Measurements from ENCODE around the gene TMX2.
"Not testable (repeated sequence)": the region's sequence is repeated elsewhere in the genome, so short reads cannot be mapped to it uniquely, and the experiment has no call there.

Gene TMX2, protein sequence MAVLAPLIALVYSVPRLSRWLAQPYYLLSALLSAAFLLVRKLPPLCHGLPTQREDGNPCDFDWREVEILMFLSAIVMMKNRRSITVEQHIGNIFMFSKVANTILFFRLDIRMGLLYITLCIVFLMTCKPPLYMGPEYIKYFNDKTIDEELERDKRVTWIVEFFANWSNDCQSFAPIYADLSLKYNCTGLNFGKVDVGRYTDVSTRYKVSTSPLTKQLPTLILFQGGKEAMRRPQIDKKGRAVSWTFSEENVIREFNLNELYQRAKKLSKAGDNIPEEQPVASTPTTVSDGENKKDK

DNA sequence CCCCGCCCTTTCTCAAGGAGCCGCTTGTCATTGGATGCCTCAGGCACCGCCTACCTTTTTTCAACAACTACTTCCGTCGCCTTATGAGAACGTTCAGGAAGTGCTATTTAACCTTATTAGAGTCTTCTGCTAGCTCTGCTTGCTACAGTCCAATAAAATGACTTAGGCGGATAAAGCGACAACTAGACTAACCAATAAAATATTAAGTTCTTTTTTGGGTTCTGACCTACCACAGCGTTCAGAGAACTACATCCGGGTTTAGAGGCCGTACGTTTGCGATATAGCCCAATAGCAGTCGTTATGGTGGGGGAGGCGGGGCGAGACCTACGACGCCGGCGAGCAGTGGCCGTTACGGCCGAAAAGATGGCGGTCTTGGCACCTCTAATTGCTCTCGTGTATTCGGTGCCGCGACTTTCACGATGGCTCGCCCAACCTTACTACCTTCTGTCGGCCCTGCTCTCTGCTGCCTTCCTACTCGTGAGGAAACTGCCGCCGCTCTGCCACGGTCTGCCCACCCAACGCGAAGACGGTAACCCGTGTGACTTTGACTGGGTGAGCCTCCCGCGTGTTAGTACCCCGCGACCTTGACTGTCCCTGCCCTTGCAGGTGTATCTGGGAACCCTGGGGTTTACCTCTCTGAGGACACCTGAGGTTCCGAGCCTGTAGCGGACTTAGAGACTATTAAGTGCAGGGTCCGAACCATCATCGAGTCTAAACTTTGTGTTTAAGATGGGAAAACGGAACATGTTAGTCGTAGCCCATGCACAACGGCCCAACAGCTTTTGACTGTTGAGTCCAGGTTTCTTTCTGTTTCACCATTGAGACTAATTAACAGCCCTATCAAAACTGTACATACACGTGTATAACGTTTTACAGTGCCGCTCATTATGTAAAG, at the start of gene TMX2:
TSS of gene TMX2 (plus strand) at position 338 of the 895 bp plus-strand sequence. CDS start at position 364, 26 bp downstream.
- peak; percentile 100 for DNase-seq

GRCh38 chr11:57662893-57663292, 49.5 kb upstream of the TMX2 start:
- peak; percentile 21 for DNase-seq

DNA sequence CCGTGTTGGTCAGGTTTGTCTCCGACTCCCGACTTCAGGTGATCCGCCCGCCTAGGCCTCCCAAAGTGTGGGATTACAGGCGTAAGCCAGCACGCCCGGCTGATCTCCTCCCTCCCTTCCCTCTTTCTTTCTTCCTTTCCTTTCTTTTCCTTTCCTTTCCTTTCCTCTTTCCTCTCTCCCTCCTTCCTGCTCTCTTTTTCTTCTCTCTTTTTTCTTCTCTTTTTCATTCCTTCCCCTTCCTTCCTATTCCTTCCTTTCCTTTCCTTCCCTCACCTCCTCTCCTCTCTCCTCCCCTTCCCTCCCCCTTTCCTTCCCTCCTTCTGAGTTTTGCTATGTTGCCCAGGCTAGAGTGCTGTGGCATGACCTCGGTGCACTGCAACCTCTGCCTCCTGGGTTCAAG, 48.4 kb upstream of the TMX2 start:
- no peak for DNase-seq

GRCh38 chr11:57667117-57667735, 45.2 kb upstream of the TMX2 start:
- DNase-seq, result peak; percentile 97

- DNase-seq, result peak; percentile 98
Measured at GRCh38 chr11:57667736-57668433, 44.5 kb upstream of the TMX2 start, which contains the start of gene ZDHHC5. Gene ZDHHC5, plus strand, starts transcription at chr11:57668114. Its CDS starts 4,977 bp downstream, at chr11:57673091.

GRCh38 chr11:57668434-57668782, 44.0 kb upstream of the TMX2 start:
- no peak for DNase-seq

DNA sequence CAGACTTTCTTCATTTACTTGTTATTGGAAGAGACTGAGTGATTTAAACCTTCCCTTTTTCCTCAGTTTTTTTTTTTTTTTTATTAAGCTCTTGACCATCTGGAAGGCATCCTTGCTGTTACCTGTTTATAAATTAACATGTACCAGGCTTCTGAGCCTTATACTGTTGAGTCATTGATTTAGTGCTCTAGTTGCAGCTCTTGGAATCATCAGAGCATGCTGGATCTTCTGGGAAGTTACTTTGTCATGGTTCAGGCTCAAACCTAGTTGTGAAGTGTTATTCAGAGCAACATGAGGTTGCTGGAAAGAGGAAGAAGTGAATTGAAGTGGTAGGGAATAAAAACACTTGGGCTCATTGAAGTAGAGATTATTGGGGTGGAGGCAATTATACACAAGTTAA, 38.1 kb upstream of the TMX2 start:
- DNase-seq, result peak; percentile 9

DNA sequence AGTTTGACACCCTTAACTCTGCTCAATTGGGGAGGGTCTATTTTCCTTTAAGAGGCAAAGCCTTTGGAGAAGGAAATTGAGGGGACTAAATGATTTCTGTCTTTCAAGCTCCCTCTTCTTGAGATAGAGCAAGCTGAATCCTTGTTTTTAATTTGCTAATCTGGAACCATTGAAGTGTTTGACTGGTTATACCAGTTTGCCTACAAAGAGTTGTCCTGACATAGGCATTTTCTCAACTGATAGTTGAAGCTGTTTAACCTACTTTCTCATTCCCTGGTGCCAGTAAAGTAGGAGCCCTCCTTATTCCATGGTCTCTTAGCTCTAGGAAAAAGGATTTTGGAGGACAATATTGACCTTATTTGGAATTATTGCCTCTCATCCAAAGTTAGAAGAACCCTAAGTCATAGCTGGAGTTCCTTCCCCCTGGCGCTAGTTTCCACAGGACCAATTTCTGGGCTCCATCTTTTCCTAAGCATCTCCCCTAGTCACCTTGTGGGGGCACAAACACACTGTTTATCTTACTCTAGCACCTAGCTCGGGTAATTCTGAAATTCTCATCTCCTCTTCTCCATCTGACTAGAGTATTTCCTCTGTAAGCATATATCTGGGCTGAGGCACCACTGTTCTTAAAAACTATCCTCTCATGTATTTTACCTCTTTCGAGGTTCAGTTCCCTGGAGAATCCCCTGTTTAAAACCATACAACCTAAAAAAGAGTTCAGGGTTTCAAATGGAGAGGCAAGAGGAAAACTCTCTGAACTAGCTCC, 37.0 kb upstream of the TMX2 start:
- no peak for DNase-seq

DNA sequence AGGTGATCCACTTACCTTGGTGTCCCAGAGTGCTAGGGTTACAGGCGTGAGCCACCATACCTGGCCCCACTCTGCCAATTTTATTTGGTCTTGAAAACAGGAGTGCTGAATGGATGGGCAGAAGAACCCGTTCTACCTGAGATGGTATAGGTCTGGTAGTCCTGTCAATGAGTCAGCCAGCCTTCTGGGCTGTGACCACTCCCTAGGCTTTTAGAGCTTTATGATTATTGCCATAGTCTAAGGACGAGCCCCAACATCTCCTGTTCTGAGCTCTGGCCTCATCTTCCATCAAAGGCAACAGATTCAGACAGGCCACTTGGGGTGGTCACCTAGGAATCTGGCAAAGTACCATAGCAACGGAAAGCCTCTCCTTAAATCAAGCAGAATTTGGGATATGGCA, 33.0 kb upstream of the TMX2 start:
- DNase-seq, result no peak

- peak; percentile 28 for DNase-seq
Measured at GRCh38 chr11:57680552-57680874, 31.9 kb upstream of the TMX2 start.

- no peak for DNase-seq
Measured at GRCh38 chr11:57681168-57681567, 31.2 kb upstream of the TMX2 start.

- not testable (repeated sequence) for DNase-seq
Measured at GRCh38 chr11:57690474-57690873, 21.9 kb upstream of the TMX2 start.

GRCh38 chr11:57698843-57699365, 13.5 kb upstream of the TMX2 start:
- DNase-seq, result no peak

DNA sequence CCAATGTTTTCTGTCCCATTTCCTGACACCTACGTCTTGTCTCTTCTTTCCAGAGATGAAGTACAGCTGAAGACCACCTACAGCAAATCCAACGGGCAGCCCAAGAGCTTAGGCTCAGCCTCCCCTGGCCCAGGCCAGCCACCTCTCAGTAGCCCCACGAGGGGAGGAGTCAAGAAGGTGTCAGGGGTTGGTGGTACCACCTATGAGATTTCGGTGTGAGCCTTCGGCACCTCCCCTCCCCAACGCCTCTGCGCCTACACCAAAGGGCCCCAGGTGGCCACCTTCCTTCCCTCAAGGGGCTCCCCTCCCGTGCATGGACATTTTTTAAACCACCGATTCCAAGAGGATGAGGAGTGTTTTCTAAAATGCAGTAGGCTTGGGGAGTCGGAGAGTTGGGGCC, 12.6 kb upstream of the TMX2 start:
- DNase-seq, result no peak

GRCh38 chr11:57700425-57700824, 12.0 kb upstream of the TMX2 start:
- no peak for DNase-seq

DNA sequence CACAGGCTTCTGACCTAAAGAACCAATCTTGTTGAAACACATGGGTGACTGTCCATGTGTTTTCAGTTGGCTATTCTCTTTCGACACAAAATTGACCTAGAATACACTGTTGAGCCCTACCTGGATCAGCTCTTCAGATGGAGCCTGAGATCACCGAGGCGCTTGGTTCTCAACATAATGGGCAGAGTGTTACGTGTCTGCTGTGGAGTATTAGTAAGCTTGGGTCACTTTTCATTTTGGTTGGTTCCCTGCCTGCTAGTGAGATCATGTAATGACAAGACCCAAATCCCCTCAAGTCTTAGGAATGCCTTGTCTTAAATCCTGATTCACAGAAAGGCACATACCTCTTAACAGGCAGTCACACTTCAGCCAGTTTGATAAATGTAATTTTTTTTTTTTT, 9.1 kb upstream of the TMX2 start:
- no peak for DNase-seq

GRCh38 chr11:57704932-57705331, 7.5 kb upstream of the TMX2 start:
- DNase-seq, result no peak

GRCh38 chr11:57705432-57705831, 7.0 kb upstream of the TMX2 start:
- DNase-seq, result not testable (repeated sequence)

DNA sequence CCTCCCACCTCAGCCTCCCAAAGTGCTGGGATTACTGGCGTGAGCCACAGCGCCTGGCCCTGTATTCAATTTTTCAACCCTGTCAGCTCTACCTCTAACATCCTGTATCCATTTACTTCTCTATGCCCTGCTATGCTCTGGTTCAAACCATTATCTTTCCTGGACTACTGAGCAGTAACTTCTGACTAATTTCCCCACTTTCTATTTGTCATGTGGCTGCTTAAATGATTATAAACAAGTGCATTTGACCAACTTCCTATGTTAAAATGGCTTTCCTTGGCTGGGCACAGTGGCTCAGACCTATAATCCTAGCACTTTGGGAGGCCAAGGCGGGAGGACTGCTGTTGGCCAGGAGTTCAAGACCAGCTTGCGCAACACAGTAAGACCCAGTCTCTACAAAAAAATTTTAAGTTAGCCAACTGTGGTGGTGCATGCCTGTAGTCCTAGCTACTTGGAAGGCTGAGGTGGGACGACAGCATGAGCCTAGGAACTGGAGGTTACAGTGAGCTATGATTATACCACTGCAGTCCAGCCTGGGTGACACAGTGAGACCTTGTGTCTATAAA, 2.5 kb upstream of the TMX2 start:
- peak; percentile 36 for DNase-seq

DNA sequence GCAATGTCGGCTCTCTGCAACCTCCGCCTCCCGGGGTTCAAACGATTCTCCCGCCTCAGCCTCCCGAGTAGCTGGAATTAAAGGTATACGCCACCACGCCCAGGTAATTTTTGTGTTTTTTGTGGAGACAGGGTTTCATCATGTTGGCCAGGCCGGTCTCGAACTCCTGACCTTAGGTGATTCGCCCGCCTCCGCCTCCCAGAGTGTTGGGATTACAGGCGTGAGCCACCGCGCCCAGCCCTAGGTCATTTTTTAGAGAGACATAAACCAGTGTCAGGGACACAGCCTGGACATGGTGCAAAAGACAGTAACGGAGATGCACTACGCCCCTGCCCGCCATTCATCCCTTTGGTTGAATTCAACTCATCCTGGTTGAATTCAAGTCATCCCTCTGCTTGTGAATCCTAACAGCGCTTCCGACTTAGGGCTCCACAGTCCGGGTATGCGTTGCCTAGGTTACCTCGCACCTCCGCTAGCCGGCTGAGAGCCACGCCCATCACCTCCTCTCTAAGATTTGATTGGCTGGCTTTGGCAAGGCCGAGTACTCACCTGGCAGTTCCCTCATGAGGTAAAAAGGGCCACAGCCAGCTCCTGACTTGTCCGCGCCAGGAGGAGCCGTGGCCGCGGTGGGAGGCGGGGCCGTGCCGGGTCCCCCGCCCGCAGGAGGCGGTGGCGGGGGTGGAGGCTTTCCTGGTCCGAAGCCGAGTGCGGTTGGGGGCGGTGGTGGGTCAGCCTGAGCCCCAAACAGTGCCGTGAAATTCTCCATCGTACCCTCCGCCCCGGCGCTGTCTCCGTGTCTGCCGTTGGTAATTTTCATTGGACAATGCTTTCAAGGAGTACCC, 758 bp upstream of the TMX2 start, which contains the start of gene MED19:
TSS of gene MED19 (minus strand) at position 802 of the 842 bp plus-strand sequence. CDS start at position 766, 36 bp downstream.
- DNase-seq, result peak; percentile 65

GRCh38 chr11:57713835-57714234, 1.4 kb downstream of the TMX2 start:
- no peak for DNase-seq
